Smooth muscle cell of the umbilical artery (primary cell): ENCODE results near the gene LMOD1. TPM values are rescaled to one million over a fixed set of nuclear protein-coding genes. Genes with fewer than 3 reads are reported as not detected.

Experiments
- total RNA-seq: library from RNA; depleted of rRNA; stranded (reverse); fragments of >200 nt; gene quantifications from 2 replicates; pipeline ENCODE4 v1.2.3, GENCODE V29; 2014

The LMOD1 gene
- total RNA-seq: 10.1 and 27.0 TPM in 2 replicates

DNA sequence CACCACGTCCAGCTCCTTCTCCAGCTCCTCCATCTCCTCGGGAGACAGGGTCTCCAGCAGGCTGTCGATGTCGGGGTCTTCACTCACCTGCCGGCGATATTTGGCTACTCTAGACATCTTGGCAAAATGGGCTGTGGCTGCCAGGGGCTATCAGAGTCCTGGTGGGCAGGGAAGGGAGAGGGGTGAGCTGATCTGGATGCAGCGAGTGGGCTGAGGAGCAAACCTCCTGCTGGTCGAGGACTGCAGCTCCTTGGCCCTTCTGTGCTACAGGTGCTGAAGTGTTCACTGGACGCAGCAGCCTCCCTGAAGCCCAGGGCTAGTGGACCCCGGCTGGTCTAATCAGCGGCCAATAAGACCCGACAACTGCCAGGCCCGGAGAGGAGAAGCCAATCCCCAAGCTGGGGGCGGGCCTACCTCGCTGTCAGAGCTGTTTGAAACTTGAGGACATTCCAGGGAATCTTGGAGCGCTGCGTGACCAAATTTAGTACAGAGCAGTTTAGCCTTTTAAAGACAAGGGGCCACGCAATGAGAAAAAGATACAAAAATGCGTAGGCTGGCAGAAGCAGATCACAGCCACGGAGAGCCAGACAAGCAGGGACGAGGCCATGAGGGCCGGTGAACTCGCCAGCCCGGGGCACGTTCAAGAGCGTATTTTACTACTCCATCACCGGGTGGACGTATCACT, at the start of gene LMOD1:
Gene LMOD1, minus strand, starts transcription at position 325 of the 685 bp plus-strand sequence. Its CDS starts 208 bp downstream, at position 117.

DNA sequence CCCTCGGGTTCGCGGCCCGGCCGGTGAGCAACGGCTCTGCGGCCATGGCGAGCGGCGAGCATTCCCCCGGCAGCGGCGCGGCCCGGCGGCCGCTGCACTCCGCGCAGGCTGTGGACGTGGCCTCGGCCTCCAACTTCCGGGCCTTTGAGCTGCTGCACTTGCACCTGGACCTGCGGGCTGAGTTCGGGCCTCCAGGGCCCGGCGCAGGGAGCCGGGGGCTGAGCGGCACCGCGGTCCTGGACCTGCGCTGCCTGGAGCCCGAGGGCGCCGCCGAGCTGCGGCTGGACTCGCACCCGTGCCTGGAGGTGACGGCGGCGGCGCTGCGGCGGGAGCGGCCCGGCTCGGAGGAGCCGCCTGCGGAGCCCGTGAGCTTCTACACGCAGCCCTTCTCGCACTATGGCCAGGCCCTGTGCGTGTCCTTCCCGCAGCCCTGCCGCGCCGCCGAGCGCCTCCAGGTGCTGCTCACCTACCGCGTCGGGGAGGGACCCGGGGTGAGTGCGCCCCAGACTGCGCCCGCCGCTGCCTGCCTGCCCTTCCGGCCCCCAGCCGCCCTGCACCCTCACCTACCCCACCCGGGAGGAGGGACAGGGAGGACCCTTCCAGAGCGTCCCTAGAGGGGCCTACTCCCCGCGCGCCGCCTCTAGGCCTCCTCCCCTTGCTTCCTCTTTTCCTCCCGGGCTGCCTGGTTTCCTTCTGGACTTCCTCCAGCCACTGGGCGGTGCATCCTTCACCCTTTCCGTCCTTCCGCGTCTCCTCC, 36.5 kb upstream of the LMOD1 start, which contains the start of gene RNPEP:
Gene RNPEP, plus strand, starts transcription at position 26 of the 757 bp plus-strand sequence. Its CDS starts 19 bp downstream, at position 45.

DNA sequence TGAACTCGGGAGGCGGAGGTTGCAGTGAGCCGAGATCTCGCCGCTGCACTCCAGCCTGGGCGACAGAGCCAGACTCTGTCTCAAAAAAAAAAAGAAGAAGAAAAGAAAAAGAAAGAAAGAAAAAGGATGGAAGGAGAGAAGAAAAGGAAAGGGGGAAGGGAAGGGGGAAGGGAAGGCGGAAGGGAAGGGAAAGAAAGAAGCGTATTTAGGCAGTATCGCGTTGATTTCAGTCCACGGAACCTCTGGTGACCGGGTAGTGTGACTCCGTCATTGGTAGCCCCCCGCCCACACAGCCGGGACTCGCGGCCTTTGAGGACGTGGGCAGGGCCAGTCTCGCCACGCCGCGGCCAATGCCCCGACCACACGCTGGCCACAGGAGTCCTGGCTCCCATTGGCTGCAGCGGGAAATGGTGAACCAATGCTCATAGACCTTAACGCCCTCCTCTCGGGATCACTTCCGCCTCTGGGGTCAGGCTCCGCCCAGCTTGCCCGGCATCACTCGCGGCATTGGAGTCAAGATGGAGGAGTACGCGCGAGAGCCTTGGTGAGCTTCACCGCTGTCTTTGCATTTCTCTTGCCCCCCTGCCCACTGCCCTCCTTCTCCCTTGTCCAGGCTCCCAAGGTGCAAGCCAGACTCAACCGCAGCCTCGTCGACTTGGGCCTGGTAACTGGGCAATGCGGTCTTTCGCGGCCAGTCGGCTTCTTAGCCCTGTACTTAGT, 8.8 kb upstream of the LMOD1 start, which contains the start of gene TIMM17A:
Gene TIMM17A, plus strand, starts transcription at position 495 of the 720 bp plus-strand sequence. Its CDS starts 24 bp downstream, at position 519.

DNA sequence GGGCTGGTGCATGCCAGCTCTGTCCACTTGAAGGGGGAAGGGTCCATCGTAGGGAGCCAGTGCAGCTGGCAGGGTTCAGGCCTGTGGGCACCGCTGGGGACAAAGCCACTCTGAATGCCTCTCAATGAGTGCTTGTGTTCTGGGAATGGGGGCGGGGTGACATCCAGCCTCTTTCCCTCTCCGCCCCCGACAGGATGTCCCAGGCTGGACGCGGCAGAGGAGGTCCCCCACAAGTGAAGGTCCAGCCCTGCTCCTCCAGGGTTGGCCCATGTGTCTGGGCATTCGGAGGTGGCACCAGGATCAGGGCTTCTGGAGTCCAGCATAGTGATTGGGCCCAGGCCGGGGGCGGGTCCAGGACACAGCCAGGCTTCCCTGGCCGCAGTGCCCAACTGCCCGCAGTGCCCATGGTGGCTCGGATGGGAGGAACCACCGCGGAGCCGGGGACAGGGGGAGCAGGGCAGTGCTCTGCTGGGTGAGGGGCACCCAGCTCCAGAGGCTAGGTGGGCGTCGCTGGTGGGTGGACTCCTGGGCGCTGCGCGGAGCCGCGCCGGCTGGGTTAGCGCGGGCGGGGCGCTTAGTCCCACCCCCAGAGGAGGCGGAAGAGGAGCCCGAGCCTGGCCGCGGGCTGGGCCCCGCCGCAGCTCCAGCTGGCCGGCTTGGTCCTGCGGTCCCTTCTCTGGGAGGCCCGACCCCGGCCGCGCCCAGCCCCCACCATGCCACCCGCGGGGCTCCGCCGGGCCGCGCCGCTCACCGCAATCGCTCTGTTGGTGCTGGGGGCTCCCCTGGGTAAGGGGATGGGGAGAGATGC, 57.9 kb downstream of the LMOD1 start, which contains the start of gene SHISA4:
Gene SHISA4, plus strand, starts transcription at position 617 of the 808 bp plus-strand sequence. Its CDS starts 97 bp downstream, at position 714.

Other genes starting within 250 kb of the LMOD1 start
- gene IPO9, start 117.4 kb downstream of the LMOD1 start, total RNA-seq: 17.8 and 22.3 TPM in 2 replicates
- gene SHISA4, start 57.6 kb downstream of the LMOD1 start, total RNA-seq: 15.1 and 23.2 TPM in 2 replicates
- 82.5 and 85.8 TPM in 2 replicates for gene TIMM17A, start 9.0 kb upstream of the LMOD1 start, total RNA-seq
- gene RNPEP, start 36.1 kb upstream of the LMOD1 start, total RNA-seq: 81.7 and 89.0 TPM in 2 replicates
- gene ELF3, start 64.0 kb upstream of the LMOD1 start, total RNA-seq: 2.3 and 8.0 TPM in 2 replicates
- 0.05 and 0.30 TPM in 2 replicates for gene GPR37L1, start 176.4 kb upstream of the LMOD1 start, total RNA-seq
- gene ARL8A, start 198.2 kb upstream of the LMOD1 start, total RNA-seq: 28.5 and 30.3 TPM in 2 replicates
- not detected in 2 replicates for gene PTPN7, start 214.1 kb upstream of the LMOD1 start, total RNA-seq
- gene LGR6, start 247.3 kb upstream of the LMOD1 start, total RNA-seq: not detected in 2 replicates